Ovary (tissue), 9 donors: ENCODE data around the gene NAGK. TPM values are rescaled to one million over a fixed set of nuclear protein-coding genes. Genes with fewer than 3 reads are reported as not detected.
"Not testable (repeated sequence)": the region's sequence is repeated elsewhere in the genome, so short reads cannot be mapped to it uniquely, and the experiment has no call there.

Experiments used
- DNase-seq, 5 donors: peaks; one replicate each; pipeline ENCODE4 v3.0.0-alpha.2; 2019 to 2020
- H3K27ac ChIP-seq, 2 donors: fragments of 200-600 bp; one replicate each; pipeline versions ENCODE4 v1.5.1 to v1.8.0; 2019 to 2022
- H3K27me3 ChIP-seq: fragments of 200-600 bp; one replicate; pipeline ENCODE4 v1.8.0; 2022
- H3K36me3 ChIP-seq: fragments of 200-600 bp; sonication (generic); one replicate; pipeline ENCODE4 v1.5.1; 2019
- H3K4me1 ChIP-seq: one replicate; pipeline ENCODE4 v1.8.1; 2013; ENCODE audit warnings: mild to moderate bottlenecking, moderate library complexity; ENCODE audit not compliant: insufficient read depth
- H3K4me3 ChIP-seq: fragments of 200-600 bp; sonication (generic); one replicate; pipeline ENCODE4 v1.5.1; 2017
- H3K9me3 ChIP-seq, 2 donors: fragments of 200-600 bp in 1 of 2; sonication (generic) in 1 of 2; one replicate each; pipeline versions ENCODE4 v1.5.1 to v1.8.1; 2013 to 2019; ENCODE audit warnings: mild to moderate bottlenecking in 1 of 2, moderate library complexity in 1 of 2
- CTCF ChIP-seq, 3 donors: fragments of 450-650 bp in 2 of 3; fragments of 200-600 bp in 1 of 3; IDR thresholded peaks; one replicate each; pipeline versions ENCODE4 v1.5.1 to v1.8.0; 2016 to 2022; ENCODE audit warnings: antibody characterized with exemption in 3 of 3, mild to moderate bottlenecking in 1 of 3
- EP300 ChIP-seq: sonication (generic); formaldehyde crosslinking; IDR thresholded peaks from one replicate; pipeline ENCODE4 v1.6.1; 2017; ENCODE audit warnings: antibody characterized with exemption
- POLR2A ChIP-seq: fragments of 450-650 bp; IDR thresholded peaks from one replicate; pipeline ENCODE4 v1.6.1; 2017; ENCODE audit warnings: antibody characterized with exemption, mild to moderate bottlenecking, moderate library complexity
- WGBS, 3 donors: extraction: QIAGEN DNeasy Blood & Tissue Kit in 1 of 3; methylation state at CpG; one replicate each; pipeline versions ENCODE4 v1.1.5 to v1.1.7; 2013 to 2017; 5-methylcytosine and 5-hydroxymethylcytosine counted together
- intact Hi-C, 4 donors: fragments of 100-400 bp; cut with DNase I; formaldehyde crosslinking; loops; one replicate each; pipeline versions ENCODE4 v1.11.0 to v1.15.1; 2022 to 2023
- polyA plus RNA-seq, 2 donors: library from polyadenylated mRNA; stranded (reverse); fragments of 200-250 nt in 1 of 2; fragments of 350-450 nt in 1 of 2; fragmentation: Illumina TruSeq in 1 of 2; extraction: RNeasy Lipid Tissue Mini Kit (QIAGEN cat#74804) in 1 of 2; gene quantifications; one replicate each; pipeline ENCODE4 v1.2.3, GENCODE V29; 2013 to 2014
- total RNA-seq, 7 donors: library from RNA; depleted of rRNA in 2 of 7; stranded (reverse); fragments of >200 nt in 2 of 7; fragmentation: NEBNext Ultra II Directional in 3 of 7; extraction: Animal tissue kit (Norgen Biotek cat#: 25700) in 3 of 7; gene quantifications; one replicate each; pipeline versions ENCODE4 v1.1.0 to v1.2.4, GENCODE V29; 2016 to 2023
- donor health status: DM: no; HTN: no; CAD: no; lungs with moderate emphysema.
- donor health status: DM: no; HTN: no; CAD: no.
- donor health status: Bipolar disorder and iron deficiency.
- donor health status: DM: yes; HTN: yes; CAD: no.
- donor health status: DM: no; HTN: no; CAD: no.
- donor health status: DM: yes; HTN: yes; CAD: no.

NAGK gene
- total and polyA plus RNA-seq, 9 donors: 57.7 to 94.6 (median 78.5) TPM

- H3K27ac ChIP-seq: no peak overlapping the region
- no peaks in the 10 kb centered on the region for H3K9me3 ChIP-seq
- WGBS, 3 donors: 73 to 84% (median 80%) methylated on average over 36 of the region's 36 CpGs
- TF ChIP-seq EP300 (no peak), CTCF (IDR thresholded peaks at IDR 0.05) (no peak), POLR2A (no peak)
- no peaks in the 10 kb centered on the region for H3K27me3 ChIP-seq
- no peak overlapping the region for H3K4me3 ChIP-seq
- no peaks in the 10 kb centered on the region for H3K36me3 ChIP-seq
- H3K4me1 ChIP-seq: no peaks in the 10 kb centered on the region
- DNase-seq: no peak
- intact Hi-C loops: no loop called here
Observed at GRCh38 chr2:71043531-71044407, 24.7 kb upstream of the NAGK start.

GRCh38 chr2:71045151-71045550 lies 23.3 kb upstream of the NAGK start:
- 92 to 94% (median 92%) methylated on average over 7 of the region's 7 CpGs for WGBS, 3 donors
- Histone ChIP-seq H3K27me3 (no peaks in the 10 kb centered on the region), H3K4me3 (no peak overlapping the region), H3K4me1 (no peaks in the 10 kb centered on the region), H3K27ac (no peak overlapping the region), H3K36me3 (no peaks in the 10 kb centered on the region), H3K9me3 (no peaks in the 10 kb centered on the region)
- DNase-seq: no peak
- intact Hi-C loops: no loop called here
- no peak for TF ChIP-seq CTCF (IDR thresholded peaks at IDR 0.05)

- no peak for DNase-seq
- WGBS, 3 donors: 80 to 83% (median 81%) methylated on average over 23 of the region's 23 CpGs
- Histone ChIP-seq H3K36me3 (no peaks in the 10 kb centered on the region), H3K4me1 (no peaks in the 10 kb centered on the region), H3K27me3 (no peaks in the 10 kb centered on the region), H3K27ac (no peak overlapping the region), H3K9me3 (no peaks in the 10 kb centered on the region), H3K4me3 (no peak overlapping the region)
- TF ChIP-seq EP300: no peak
- no peak for TF ChIP-seq POLR2A
- no peak for TF ChIP-seq CTCF (IDR thresholded peaks at IDR 0.05)
- intact Hi-C loops: no loop called here
Observed at GRCh38 chr2:71045865-71046548, 22.4 kb upstream of the NAGK start.

- H3K4me3 ChIP-seq: no peak overlapping the region
- intact Hi-C loops: no loop called here
- no peaks in the 10 kb centered on the region for H3K27me3 ChIP-seq
- H3K27ac ChIP-seq: no peak overlapping the region
- TF ChIP-seq POLR2A: no peak
- no peak for TF ChIP-seq CTCF (IDR thresholded peaks at IDR 0.05)
- no peak for TF ChIP-seq EP300
- no peaks in the 10 kb centered on the region for H3K9me3 ChIP-seq
- no peak for DNase-seq
- no peaks in the 10 kb centered on the region for H3K36me3 ChIP-seq
- no peaks in the 10 kb centered on the region for H3K4me1 ChIP-seq
- WGBS, 3 donors: 70 to 79% (median 76%) methylated on average over 7 of the region's 7 CpGs
Observed at GRCh38 chr2:71048096-71048495, 20.4 kb upstream of the NAGK start.

- WGBS, 3 donors: 81 to 87% (median 81%) methylated on average over 10 of the region's 10 CpGs
- intact Hi-C loops, H3K36me3 ChIP-seq, DNase-seq, H3K27me3 ChIP-seq, H3K4me1 ChIP-seq, H3K9me3 ChIP-seq, H3K27ac ChIP-seq, H3K4me3 ChIP-seq: not testable (repeated sequence)
Observed at GRCh38 chr2:71049704-71050360, 18.6 kb upstream of the NAGK start.

GRCh38 chr2:71055206-71055740 lies 13.2 kb upstream of the NAGK start:
- H3K9me3 ChIP-seq, H3K4me1 ChIP-seq, H3K36me3 ChIP-seq, intact Hi-C loops, DNase-seq, H3K27me3 ChIP-seq, H3K27ac ChIP-seq, H3K4me3 ChIP-seq: not testable (repeated sequence)
- 66 to 74% (median 71%) methylated on average over 10 of the region's 10 CpGs for WGBS, 3 donors
